ENCODE measurements around the gene TBC1D17. TPM values are rescaled to one million over a fixed set of nuclear protein-coding genes. Genes with fewer than 3 reads are reported as not detected.

TBC1D17 gene
- polyA plus RNA-seq, 2 of the 4 experiments (the other 2 are of a cell fraction), result 12.3 to 41.5 TPM

- ChIA-PET POLR2A (interaction anchor here (2.0 kb wide), 1 partner anchor 18 kb away, joined by 9 read pairs; the partner anchor contains the start of genes ATF5 and NUP62), CTCF (interaction anchor here (0.8 to 2.8 kb wide), 10 partner anchors 8 to 225 kb away, joined by 3 to 12 read pairs (median 3); partner anchors contain the start of genes ATF5 and NUP62)
- WGBS (ENCODE audit: missing lambda C conversion rate), result 82% methylated on average over 9 of the region's 9 CpGs
- no peaks in the 10 kb centered on the region for H3K9me3 ChIP-seq
- TF ChIP-seq RFX5 (IDR thresholded peaks at IDR 0.05), result no peak
- no peak for TF ChIP-seq FOSL2 (IDR thresholded peaks at IDR 0.05)
- no peak for TF ChIP-seq FOSL2 (CRISPR knock-in tag; IDR thresholded peaks at IDR 0.05)
- no peak for TF ChIP-seq POLR2AphosphoS2 (conservative IDR thresholded peaks at IDR 0.05; ENCODE audit: low read length)
- no peak for TF ChIP-seq ELK1 (IDR thresholded peaks at IDR 0.05; ENCODE audit: low read depth, low read length)
- no peak for TF ChIP-seq CBX8 (IDR thresholded peaks at IDR 0.05)
- TF ChIP-seq SMC3 (IDR thresholded peaks at IDR 0.05), result no peak
- TF ChIP-seq RARB (CRISPR knock-in tag; IDR thresholded peaks at IDR 0.05), result no peak
- no peak for TF ChIP-seq MAFK (IDR thresholded peaks at IDR 0.05; ENCODE audit: partially characterized antibody)
- TF ChIP-seq RAD21 (conservative IDR thresholded peaks at IDR 0.05 in 1 of 2, IDR thresholded peaks at IDR 0.05 in 1 of 2), result no peak
- TF ChIP-seq HOXB5 (CRISPR knock-in tag; IDR thresholded peaks at IDR 0.05), result no peak
- TF ChIP-seq TFCP2L1 (CRISPR knock-in tag; IDR thresholded peaks at IDR 0.05), result no peak
- TF ChIP-seq GATA3 (IDR thresholded peaks at IDR 0.05; ENCODE audit: borderline replicate concordance), result no peak
- no peak for TF ChIP-seq EHF (CRISPR knock-in tag; IDR thresholded peaks at IDR 0.05)
- H3K27ac ChIP-seq, result 0 out of 6 replicates have a peak overlapping the region, but pooled peaks of 1 of the 2 experiments have one; percentile 2
- FAIRE-seq (no peak), ATAC-seq (no peak), DNase-seq (ENCODE audit: low read depth in 1 of 2, low spot score in 1 of 2) (no peak)
- H3K4me3 ChIP-seq, result no peak overlapping the region
- no peaks in the 10 kb centered on the region for H3K4me1 ChIP-seq
- no peak overlapping the region for H3K4me2 ChIP-seq
Measured at GRCh38 chr19:49911381-49912145, 34.1 kb downstream of the TBC1D17 start.

GRCh38 chr19:49912965-49913685 lies 35.6 kb downstream of the TBC1D17 start:
- CTCF ChIA-PET, result interaction anchor here (1.3 to 4.0 kb wide), 5 partner anchors 14 to 31 kb away, joined by 3 to 20 read pairs (median 6); no protein-coding TSS in a partner anchor
- H3K4me1 ChIP-seq, result no peaks in the 10 kb centered on the region
- no peak overlapping the region for H3K4me2 ChIP-seq
- DNase-seq (ENCODE audit: low read depth in 1 of 2, low spot score in 1 of 2) (no peak), FAIRE-seq (no peak), ATAC-seq (peak in 1 of 2 experiments; percentile 27; a peak in 3 of 6 replicates)
- no peak overlapping the region for H3K4me3 ChIP-seq
- POLR2A ChIA-PET, result interaction anchor here (0.5 kb wide), 1 partner anchor 237 kb away, joined by 3 read pairs; no protein-coding TSS in a partner anchor
- no peak overlapping the region for H3K27ac ChIP-seq
- H3K9me3 ChIP-seq, result no peaks in the 10 kb centered on the region
- TF ChIP-seq NPAS2 (CRISPR knock-in tag; IDR thresholded peaks at IDR 0.05; ENCODE audit: borderline replicate concordance) (no peak), TFCP2L1 (CRISPR knock-in tag; IDR thresholded peaks at IDR 0.05) (no peak), ZSCAN20 (CRISPR knock-in tag; IDR thresholded peaks at IDR 0.05) (no peak), CTCF (IDR thresholded peaks at IDR 0.05) (0 out of 3 replicates have a peak, but pooled peaks have one; percentile 12), ZNF302 (CRISPR knock-in tag; IDR thresholded peaks at IDR 0.05) (no peak)
- 95% methylated on average over 21 of the region's 21 CpGs for WGBS (ENCODE audit: missing lambda C conversion rate)

- no peak overlapping the region for H3K4me2 ChIP-seq
- no peaks in the 10 kb centered on the region for H3K9me3 ChIP-seq
- TF ChIP-seq RFX5 (IDR thresholded peaks at IDR 0.05) (no peak), RCOR1 (IDR thresholded peaks at IDR 0.05; ENCODE audit: low read depth, low read length) (no peak), ESRRA (IDR thresholded peaks at IDR 0.05; ENCODE audit: borderline replicate concordance, low read length) (no peak), ATOH8 (CRISPR knock-in tag; IDR thresholded peaks at IDR 0.05; ENCODE audit: low read depth) (no peak), TP53 (CRISPR knock-in tag; IDR thresholded peaks at IDR 0.05) (no peak)
- 93% methylated on average over 10 of the region's 10 CpGs for WGBS (ENCODE audit: missing lambda C conversion rate)
- ChIA-PET POLR2A (interaction anchor here (0.5 to 1.5 kb wide), 2 partner anchors 15 to 237 kb away, joined by 3 to 4 read pairs; partner anchors contain the start of genes ATF5 and NUP62), CTCF (interaction anchor here (1.1 to 4.0 kb wide), 6 partner anchors 13 to 28 kb away, joined by 3 to 20 read pairs (median 6); no protein-coding TSS in a partner anchor)
- no peak overlapping the region for H3K4me3 ChIP-seq
- FAIRE-seq (no peak), ATAC-seq (no peak), DNase-seq (ENCODE audit: low read depth in 1 of 2, low spot score in 1 of 2) (no peak)
- no peaks in the 10 kb centered on the region for H3K4me1 ChIP-seq
- no peak overlapping the region for H3K27ac ChIP-seq
Measured at GRCh38 chr19:49913720-49914119, 36.2 kb downstream of the TBC1D17 start.

Data from A549 (cell line).